NCI-H1436 (cell line): ENCODE measurements around the gene GYG2.

Source experiments
- DNase-seq: peaks from one replicate; lab custom pipeline; 2025; lab: John Stamatoyannopoulos, UW

The GYG2 gene

GRCh38 chrX:2817036-2817435 is 11.7 kb upstream of the GYG2 start:
- no peak for DNase-seq

DNA sequence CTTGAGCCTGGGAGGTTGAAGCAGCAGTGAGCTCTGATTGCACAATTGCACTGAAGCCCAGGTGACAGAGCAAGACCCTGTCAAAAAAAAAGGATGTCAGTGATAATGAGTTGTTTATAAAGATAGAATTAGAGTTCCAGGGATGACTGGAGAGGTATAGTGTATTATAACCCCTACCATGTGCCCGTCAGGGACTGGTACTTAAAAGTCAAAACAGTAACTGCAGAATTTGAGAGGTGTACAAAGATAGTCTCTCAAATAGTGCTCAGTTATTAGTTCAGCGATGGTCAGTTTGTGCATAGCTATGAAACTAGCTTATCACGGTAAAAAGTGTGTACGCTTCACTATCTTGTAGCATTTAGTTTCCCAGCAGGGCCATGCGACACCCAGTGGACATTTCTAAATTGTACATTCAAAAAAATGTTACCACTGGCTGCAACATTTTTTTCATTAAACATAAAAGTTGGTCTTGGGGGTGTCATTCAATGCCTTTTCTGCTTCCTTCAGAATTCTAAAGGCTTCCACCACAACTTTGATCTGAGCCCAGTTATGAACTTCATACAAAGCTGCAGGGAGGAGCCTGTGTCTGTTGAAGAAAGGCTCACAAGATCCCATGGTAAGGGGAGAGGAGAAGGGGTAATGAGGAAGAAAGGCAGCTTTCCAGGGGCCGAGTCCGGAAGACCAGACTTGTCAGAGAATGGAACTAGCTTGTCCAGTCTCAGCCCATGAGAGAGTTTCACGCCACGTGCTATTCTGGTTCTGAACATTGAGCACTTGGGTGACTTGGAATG is 9.2 kb upstream of the GYG2 start:
- no peak for DNase-seq

DNA sequence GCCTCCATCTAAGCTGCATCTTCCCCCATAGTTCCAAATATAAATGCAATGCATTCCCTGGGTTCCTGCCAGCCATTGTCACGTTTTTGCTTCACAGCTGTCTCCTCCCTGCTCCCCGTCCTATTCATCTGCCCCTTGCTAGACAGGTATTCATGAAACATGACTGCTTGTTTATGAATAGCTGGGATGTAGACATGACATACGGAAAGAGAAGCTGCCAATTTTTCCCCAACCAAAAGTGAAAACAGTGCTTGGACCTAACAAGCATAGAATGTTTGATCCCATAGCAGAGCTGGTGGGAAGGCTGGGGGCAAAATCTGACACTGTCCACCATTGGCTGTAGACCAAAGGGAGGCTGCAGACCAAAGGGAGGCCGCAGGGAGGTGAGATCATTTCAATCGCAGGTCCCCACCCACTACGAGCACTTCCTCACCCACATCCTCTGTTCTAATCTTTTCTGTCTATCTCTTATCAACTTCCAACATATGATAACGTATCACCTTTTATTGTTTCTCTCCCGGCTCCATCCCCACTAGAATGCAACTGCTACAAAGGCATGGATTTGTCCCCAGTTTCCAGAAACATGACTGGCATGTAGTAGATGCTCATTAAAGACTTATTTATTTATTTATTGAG is 8.5 kb upstream of the GYG2 start:
- no peak for DNase-seq

GRCh38 chrX:2823795-2824386 is 4.8 kb upstream of the GYG2 start:
- no peak for DNase-seq

DNA sequence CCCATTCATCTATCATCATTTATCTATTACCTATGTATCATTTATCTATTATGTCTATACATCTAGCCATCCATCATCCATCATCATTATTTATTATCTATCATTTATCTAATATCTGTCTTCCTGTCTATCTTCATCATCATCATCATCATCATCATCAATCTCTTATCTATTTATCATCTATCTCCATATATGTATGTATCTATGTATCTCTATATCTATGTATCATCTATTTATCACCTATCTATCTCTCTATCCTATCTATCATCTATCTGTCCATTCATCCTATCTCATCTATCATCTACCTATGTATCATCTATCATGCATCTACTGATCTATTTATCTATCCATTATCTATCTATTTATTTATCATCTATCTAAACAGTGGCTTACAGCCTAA is 3.8 kb upstream of the GYG2 start:
- DNase-seq = no peak

DNA sequence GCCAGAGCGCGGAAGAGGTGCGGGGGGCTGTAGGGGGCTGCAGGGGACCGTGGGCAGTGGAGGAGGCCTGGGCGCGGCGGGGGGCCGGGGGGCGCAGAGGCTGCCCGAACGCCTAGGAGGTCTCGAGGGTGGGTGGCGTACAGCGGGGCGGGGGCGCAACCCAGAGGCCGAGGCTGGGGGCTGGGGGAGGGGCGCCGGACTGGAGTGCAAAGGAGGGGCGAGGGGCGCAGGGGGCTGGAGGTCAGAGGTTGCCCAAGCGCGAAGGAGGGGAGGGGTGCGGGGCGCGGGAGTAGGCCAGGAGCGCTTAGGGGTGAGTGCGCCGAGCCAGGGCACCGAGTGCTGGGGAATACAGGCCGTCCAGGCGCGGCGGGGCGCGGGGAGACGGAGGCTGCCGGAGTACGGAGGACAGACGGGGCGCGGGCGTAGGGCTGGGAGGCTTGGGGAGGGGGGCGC is 255 bp downstream of the GYG2 start:
- no peak for DNase-seq

DNA sequence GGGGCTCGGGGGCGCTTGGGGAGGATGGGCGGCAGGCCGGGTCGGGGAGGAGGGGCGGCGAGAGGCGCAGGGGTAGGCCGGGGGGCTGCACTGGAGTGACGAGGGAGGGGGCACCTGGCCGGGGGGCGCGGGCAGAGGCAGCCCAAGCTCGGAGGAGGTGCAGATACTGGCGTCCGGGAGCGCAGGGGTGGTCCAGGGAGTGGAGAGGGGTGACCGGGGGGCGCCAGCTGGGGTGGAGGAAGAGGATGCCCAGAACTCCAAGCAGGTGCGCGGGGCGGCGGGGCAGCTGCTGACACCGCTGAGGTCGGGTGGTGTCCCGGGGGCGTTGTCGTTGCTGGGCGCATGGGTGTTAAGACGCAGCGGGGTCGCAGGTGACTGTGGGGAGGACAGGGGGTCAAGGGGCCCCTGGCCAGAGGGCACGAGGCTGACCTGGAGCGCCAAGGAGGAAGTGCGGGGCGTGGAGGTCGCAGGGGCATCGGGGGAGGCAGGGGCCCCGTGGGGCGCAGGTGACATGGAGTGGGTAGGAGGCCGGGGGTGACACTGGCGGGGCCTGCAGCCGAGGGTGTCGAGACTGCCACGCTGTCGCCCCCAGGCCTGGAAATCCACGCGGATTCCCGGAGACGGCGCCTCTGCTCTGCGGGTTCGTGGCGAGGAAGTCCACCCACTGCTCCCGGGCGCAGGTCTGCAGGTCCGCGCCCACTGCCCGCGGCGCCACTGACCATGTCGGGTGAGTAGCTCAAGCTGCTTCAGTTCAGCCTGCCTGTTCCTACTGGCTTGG is 928 bp downstream of the GYG2 start:
- no peak for DNase-seq

- no peak for DNase-seq
Observed at GRCh38 chrX:2831471-2832228, 2.9 kb downstream of the GYG2 start.

GRCh38 chrX:2837961-2838360 is 9.2 kb downstream of the GYG2 start:
- no peak for DNase-seq

DNA sequence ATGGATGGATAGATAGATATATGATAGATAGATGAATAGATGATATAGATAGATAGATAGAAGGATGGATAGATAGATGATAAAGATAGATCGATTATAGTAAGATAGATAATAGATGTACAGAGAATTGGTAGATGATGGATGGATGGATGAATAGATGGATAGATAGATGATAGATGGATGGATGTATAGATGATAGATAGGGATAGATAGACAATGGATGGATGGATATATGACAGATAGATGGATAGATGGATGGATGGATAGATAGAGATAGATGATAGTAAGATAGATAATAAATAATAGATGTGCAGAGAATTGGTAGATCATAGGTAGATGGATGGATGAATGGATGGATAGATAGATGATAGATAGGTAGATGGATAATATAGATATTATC is 12.2 kb downstream of the GYG2 start:
- DNase-seq = no peak

DNA sequence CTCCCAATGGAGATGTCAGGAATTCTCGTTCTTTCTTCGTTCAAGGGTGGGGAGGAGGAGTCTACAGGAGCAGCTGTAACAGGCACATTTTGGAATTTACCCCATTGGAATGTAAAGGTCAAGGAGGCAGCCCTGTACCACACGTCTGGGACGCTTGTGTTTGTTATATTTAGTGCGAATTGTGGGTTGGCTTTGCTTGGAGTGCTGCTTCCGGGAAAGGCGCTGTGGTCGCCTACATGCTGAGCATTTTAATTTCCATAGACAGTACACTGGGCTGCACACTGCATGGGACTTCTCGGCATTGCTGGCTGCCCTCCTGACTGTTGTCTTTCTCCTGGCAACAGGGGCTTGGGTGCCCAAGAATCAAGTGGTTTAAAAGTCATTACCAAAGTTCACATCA is 12.8 kb downstream of the GYG2 start:
- no peak for DNase-seq

GRCh38 chrX:2846992-2847391 is 18.3 kb downstream of the GYG2 start:
- no peak for DNase-seq

- DNase-seq = no peak
Observed at GRCh38 chrX:2848871-2849301, 20.2 kb downstream of the GYG2 start.

GRCh38 chrX:2854918-2855317 is 26.2 kb downstream of the GYG2 start:
- DNase-seq = no peak

- no peak for DNase-seq
Observed at GRCh38 chrX:2855761-2856160, 27.0 kb downstream of the GYG2 start.

GRCh38 chrX:2857566-2857965 is 28.8 kb downstream of the GYG2 start:
- DNase-seq = no peak

- DNase-seq = no peak
Observed at GRCh38 chrX:2859197-2859797, 30.6 kb downstream of the GYG2 start.

- DNase-seq = no peak
Observed at GRCh38 chrX:2862404-2862803, 33.7 kb downstream of the GYG2 start.

DNA sequence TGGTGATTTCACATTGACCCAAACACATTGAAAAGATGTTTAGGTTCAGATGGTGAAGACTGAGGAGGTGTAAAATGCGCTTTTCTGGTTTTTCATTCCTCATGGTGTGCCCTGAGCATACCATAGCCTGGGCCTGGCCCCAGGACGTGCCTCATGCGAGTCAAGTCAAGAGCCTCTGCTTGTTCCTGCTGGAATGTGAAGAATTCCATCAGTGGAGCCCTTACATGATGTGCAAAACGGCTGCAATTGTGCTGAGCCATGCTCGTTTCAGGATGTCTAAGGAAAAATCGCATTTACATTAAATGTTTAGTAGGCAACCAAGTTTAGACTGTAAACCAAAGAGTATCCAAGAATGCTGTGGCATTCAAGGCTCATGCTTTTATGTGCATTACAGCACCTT is 34.9 kb downstream of the GYG2 start:
- no peak for DNase-seq

DNA sequence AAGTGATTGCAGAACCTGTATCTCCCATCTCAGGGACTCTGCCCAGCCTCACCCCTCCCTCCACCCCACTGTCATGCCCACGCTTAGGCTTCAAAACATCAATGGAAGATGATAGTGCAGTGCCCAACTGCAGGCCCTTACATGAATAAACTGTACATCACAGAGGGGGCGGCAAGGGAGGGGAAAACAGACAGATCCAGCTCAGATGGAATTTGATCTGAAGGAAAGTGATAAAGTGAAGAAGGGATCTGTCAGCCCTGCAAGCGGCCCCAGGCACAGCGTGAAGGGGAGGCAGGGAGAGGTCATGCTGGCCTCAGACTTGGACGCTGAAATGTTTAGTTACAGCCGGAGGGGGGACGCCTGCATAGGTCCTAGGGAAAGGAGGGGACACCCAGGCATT is 38.5 kb downstream of the GYG2 start:
- no peak for DNase-seq

GRCh38 chrX:2870650-2871049 is 41.9 kb downstream of the GYG2 start:
- no peak for DNase-seq
